Bronchial epithelial cell (primary cell): ENCODE results near the gene SLC1A3. TPM values are rescaled to one million over a fixed set of nuclear protein-coding genes. Genes with fewer than 3 reads are reported as not detected.
A peak's percentile ranks its signal among the peaks of the same experiment; 100 is the strongest.

Experiments used
- DNase-seq: peaks from one replicate; pipeline ENCODE4 v3.0.0-alpha.2; 2010; ENCODE audit warnings: low read depth
- FAIRE-seq: peaks from 2 replicates; lab custom pipeline; 2011; peaks lifted over from hg19 to GRCh38; lab: Jason Lieb, UNC
- H3K27me3 ChIP-seq: 2 replicates; pipeline ENCODE4 v1.5.1; 2011; ENCODE audit warnings: low read length; ENCODE audit not compliant: control insufficient read depth, insufficient read depth
- H3K36me3 ChIP-seq: 2 replicates; pipeline ENCODE4 v1.5.1; 2011; ENCODE audit warnings: low read length; ENCODE audit not compliant: control insufficient read depth, insufficient read depth
- H3K4me3 ChIP-seq: 2 replicates; pipeline ENCODE4 v1.5.1; 2011; ENCODE audit warnings: mild to moderate bottlenecking, low read depth, low read length, control low read depth
- total RNA-seq: library from RNA; depleted of rRNA; stranded (reverse); fragments of >200 nt; gene quantifications from 2 replicates; pipeline ENCODE4 v1.2.1, GENCODE V29; 2014
- TF ChIP-seq, protein P1 (sequence below): IDR thresholded peaks from 2 replicates; pipeline ENCODE4 v1.5.1; 2011; ENCODE audit warnings: mild to moderate bottlenecking, moderate library complexity, low read length, control low read depth, inconsistent platforms; ENCODE audit not compliant: insufficient read depth, severe bottlenecking

The SLC1A3 gene
- total RNA-seq, 1 donor from 2014 or later, result 3.4 TPM

DNA sequence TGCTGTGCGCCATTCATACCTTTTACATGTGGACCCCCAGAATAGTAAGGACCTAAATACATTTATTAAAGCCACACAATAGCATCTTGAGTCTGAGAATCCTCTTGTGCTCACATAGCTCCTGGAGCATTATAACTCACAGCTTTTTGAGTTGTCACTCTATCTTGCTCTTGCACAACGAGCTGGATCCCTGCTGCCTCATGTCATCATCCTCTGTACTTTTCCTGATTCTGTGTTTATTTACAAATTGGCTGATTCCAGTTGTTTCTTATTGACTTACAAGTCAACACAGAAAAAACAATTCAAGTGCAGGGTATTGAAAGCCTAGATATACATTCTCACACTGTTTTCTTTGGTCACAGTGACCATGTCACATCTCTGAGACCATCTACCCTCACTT is 112.9 kb downstream of the SLC1A3 start:
- Histone ChIP-seq H3K4me3 (no peak overlapping the region), H3K36me3 (no peaks in the 10 kb centered on the region), H3K27me3 (no peaks in the 10 kb centered on the region)
- TF ChIP-seq, protein P1, sequence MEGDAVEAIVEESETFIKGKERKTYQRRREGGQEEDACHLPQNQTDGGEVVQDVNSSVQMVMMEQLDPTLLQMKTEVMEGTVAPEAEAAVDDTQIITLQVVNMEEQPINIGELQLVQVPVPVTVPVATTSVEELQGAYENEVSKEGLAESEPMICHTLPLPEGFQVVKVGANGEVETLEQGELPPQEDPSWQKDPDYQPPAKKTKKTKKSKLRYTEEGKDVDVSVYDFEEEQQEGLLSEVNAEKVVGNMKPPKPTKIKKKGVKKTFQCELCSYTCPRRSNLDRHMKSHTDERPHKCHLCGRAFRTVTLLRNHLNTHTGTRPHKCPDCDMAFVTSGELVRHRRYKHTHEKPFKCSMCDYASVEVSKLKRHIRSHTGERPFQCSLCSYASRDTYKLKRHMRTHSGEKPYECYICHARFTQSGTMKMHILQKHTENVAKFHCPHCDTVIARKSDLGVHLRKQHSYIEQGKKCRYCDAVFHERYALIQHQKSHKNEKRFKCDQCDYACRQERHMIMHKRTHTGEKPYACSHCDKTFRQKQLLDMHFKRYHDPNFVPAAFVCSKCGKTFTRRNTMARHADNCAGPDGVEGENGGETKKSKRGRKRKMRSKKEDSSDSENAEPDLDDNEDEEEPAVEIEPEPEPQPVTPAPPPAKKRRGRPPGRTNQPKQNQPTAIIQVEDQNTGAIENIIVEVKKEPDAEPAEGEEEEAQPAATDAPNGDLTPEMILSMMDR, result no peak
- DNase-seq (no peak), FAIRE-seq (no peak)

DNA sequence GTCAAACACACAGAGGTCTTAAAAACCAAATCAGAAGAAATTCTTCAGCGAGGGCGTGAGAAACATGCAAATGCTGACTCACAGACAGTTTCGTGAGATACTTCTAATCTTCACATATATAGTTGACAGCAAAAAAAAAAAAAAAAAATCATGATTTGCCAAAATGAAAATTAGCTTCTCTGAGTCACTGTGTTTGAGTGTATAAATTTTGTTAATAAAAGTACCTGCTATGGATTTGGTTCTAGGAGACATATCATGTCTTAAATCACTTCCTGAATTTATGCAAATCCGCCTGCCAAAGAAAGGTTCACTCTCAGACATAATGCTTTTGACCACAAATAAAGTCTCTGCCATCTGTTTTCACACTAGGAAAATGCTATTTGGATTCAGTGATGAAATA is 114.3 kb downstream of the SLC1A3 start:
- TF ChIP-seq, protein P1, result no peak
- no peak for FAIRE-seq
- Histone ChIP-seq H3K27me3 (no peaks in the 10 kb centered on the region), H3K4me3 (no peak overlapping the region), H3K36me3 (no peaks in the 10 kb centered on the region)
- DNase-seq, result no peak

DNA sequence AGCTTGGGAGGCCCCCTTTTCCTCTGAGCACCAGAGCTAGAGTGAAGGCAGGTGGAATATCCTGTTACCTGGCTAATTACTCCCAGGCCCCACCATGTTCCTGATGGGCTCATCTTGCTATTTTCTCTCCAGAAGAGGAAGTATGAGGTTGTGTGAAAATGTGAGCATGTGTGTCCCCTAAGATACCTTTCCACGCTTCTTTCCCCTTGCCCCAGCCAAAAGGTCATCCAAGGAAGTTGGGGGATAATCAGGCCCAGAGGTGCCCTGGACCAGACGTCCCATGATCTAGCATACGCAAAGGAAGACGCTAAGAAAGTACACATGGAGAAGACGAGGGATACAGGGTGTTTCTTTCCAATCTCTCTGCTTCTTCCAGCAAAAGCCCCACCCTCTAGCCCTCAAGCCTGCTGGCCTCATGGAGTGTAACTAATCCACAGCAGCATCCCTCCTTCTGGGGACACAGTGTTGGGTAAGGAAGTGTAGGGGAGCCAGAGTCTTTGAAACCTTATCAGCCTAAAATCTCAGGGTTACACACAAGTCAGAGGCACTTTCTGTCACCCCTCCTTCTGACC is 115.3 kb downstream of the SLC1A3 start:
- H3K36me3 ChIP-seq, result no peaks in the 10 kb centered on the region
- H3K4me3 ChIP-seq, result no peak overlapping the region
- FAIRE-seq (peak; percentile 28), DNase-seq (no peak)
- TF ChIP-seq, protein P1, result no peak
- no peaks in the 10 kb centered on the region for H3K27me3 ChIP-seq

DNA sequence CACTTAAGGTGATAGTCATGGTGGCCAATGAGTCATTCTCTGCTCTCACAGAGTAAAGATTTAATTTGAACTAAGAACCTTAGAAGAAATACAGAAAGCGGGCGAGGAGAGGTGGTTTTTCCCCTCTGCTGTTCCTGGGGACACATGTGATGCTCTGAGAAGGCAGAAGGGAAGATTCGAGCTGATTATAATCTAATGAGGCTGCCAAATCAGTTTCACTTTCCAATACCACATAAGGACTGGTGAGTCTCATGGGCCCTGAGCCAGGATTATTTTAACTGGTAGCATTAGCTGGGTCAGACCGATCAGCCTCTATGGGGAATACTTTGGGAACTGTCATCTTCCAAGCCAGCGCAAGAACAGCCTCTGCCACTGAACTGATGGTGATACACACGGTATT is 116.5 kb downstream of the SLC1A3 start:
- no peaks in the 10 kb centered on the region for H3K27me3 ChIP-seq
- H3K4me3 ChIP-seq, result no peak overlapping the region
- FAIRE-seq, result no peak
- no peaks in the 10 kb centered on the region for H3K36me3 ChIP-seq
- DNase-seq, result no peak
- TF ChIP-seq, protein P1, result no peak

DNA sequence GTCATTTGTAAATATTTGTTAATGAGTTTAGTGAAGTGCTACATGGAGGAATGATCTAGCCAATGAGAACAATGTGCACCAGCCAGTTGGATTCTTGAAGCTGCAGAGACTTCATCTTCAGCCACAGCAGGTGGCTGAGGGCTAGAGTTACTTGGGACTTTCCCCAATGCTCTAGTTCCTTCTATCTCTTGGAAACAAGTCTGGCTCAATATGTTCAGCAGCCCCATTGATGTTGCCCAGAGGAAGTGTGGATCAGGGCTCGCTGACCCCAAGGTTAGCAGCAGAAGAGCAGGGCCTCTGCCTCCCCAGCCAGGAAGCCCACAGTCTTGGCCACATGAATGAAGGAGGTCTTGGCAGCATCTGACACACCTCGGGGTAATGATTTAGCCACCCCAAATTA is 117.5 kb downstream of the SLC1A3 start:
- Histone ChIP-seq H3K4me3 (no peak overlapping the region), H3K36me3 (no peaks in the 10 kb centered on the region), H3K27me3 (no peaks in the 10 kb centered on the region)
- no peak for FAIRE-seq
- TF ChIP-seq, protein P1, result no peak
- no peak for DNase-seq
